Heart right ventricle (tissue), 16 donors: Measurements from ENCODE around the gene TUBA3C. TPM values are rescaled to one million over a fixed set of nuclear protein-coding genes. Genes with fewer than 3 reads are reported as not detected.
"Not testable (repeated sequence)": the region's sequence is repeated elsewhere in the genome, so short reads cannot be mapped to it uniquely, and the experiment has no call there.

Source experiments
- ATAC-seq, 8 donors: fragments of 200-7000 bp; cut with Tn5 transposase; one replicate each; pipeline ENCODE4 v1.9.1; 2020; ENCODE audit warnings: mild to moderate bottlenecking in 8 of 8, moderate library complexity in 8 of 8, moderate number of reproducible peaks in 1 of 8
- DNase-seq, 2 donors: peaks; one replicate each; pipeline ENCODE4 v3.0.0-alpha.2; 2020
- H3K27ac ChIP-seq, 10 donors: fragments of 200-600 bp; sonication (generic) in 2 of 10; one replicate each; pipeline versions ENCODE4 v1.5.0 to v1.8.0; 2020 to 2022; ENCODE audit warnings: mild to moderate bottlenecking in 3 of 10
- H3K27me3 ChIP-seq, 7 donors: fragments of 200-600 bp; one replicate each; pipeline ENCODE4 v1.8.0; 2021 to 2022; ENCODE audit warnings: mild to moderate bottlenecking in 2 of 7
- H3K36me3 ChIP-seq, 9 donors: fragments of 200-600 bp; sonication (generic) in 1 of 9; one replicate each; pipeline versions ENCODE4 v1.5.0 to v1.8.0; 2020 to 2022; ENCODE audit warnings: mild to moderate bottlenecking in 2 of 9
- H3K4me1 ChIP-seq, 9 donors: fragments of 200-600 bp; sonication (generic) in 1 of 9; one replicate each; pipeline versions ENCODE4 v1.5.0 to v1.8.0; 2020 to 2022; ENCODE audit warnings: mild to moderate bottlenecking in 4 of 9
- H3K4me3 ChIP-seq, 10 donors: fragments of 200-600 bp; sonication (generic) in 2 of 10; one replicate each; pipeline versions ENCODE4 v1.5.0 to v1.8.0; 2020 to 2022; ENCODE audit warnings: mild to moderate bottlenecking in 7 of 10, moderate library complexity in 2 of 10
- H3K9me3 ChIP-seq, 11 donors: fragments of 200-600 bp in 10 of 11; sonication (generic) in 2 of 11; one replicate each; pipeline versions ENCODE4 v1.5.0 to v1.8.0; 2013 to 2022; ENCODE audit warnings: mild to moderate bottlenecking in 2 of 11, control low read depth in 1 of 11, moderate library complexity in 1 of 11
- CTCF ChIP-seq, 9 donors: fragments of 200-600 bp; sonication (generic) in 2 of 9; IDR thresholded peaks; one replicate each; pipeline versions ENCODE4 v1.5.0 to v1.8.0; 2021 to 2022; ENCODE audit warnings: antibody characterized with exemption in 9 of 9, mild to moderate bottlenecking in 5 of 9, moderate library complexity in 1 of 9
- WGBS, 2 donors: extraction: QIAGEN DNeasy Blood & Tissue Kit; methylation state at CpG; one replicate each; pipeline ENCODE4 v1.1.7; 2013; ENCODE audit warnings: inconsistent platforms in 1 of 2; 5-methylcytosine and 5-hydroxymethylcytosine counted together
- intact Hi-C, 10 donors: fragments of 100-400 bp; cut with DNase I; formaldehyde crosslinking; loops; one replicate each; pipeline versions ENCODE4 v1.11.1 to v1.14.2; 2022
- long read RNA-seq, 3 donors: library from polyadenylated mRNA; unstranded; transcript quantifications; one replicate each; pipeline ENCODE4 v2.0.0, GENCODE V29; 2020 to 2021
- polyA plus RNA-seq, 2 donors: library from polyadenylated mRNA; stranded (reverse); fragments of 200-250 nt; gene quantifications; one replicate each; pipeline ENCODE4 v1.2.3, GENCODE V29; 2013
- total RNA-seq, 10 donors: library from RNA; stranded (reverse); fragmentation: NEBNext Ultra II Directional in 3 of 10; extraction: Animal tissue kit (Norgen Biotek cat#: 25700) in 3 of 10; gene quantifications; one replicate each; pipeline versions ENCODE4 v1.2.1 to v1.2.4, GENCODE V29; 2021 to 2023
- donor health status: Arrhythmogenic right ventricular cardiomyopathy.
- donor health status: ischemic (EF 13 %, LVEDD 7.1; RV severe dilation, severe dysfunction).
- donor health status: healthy with polysubstance abuse.
- donor health status: DM: no; HTN: yes; CAD: no.
- donor health status: DM: no; HTN: no; CAD: no.
- donor health status: ischemic (EF 25% LVEDD 6.9; RV normal size, moderate dysfunction).
- donor health status: ischemic (EF 25% LVEDD 5.7; RV mildly dilated, moderate dysfunction).
- donor health status: healthy.
- donor health status: DM: yes; HTN: yes; CAD: no.
- donor health status: Ischemic cardiomyopathy.
- donor health status: ischemic (EF 35%, LVEDD 5.7; RV mildly dilated, moderate dysfunction).
- donor health status: nonischemic (EF 11% LVEDD 7.7; RV severe dilation, severe dysfunction).
- donor health status: DM: yes; HTN: yes; CAD: no.
- donor health status: PGD.
- donor health status: ischemic (EF 29% LVEDD 5.4; RV normal size, mild dysfunction).
- donor health status: nonischemic (EF 23%, LVEDD 6.1; RV moderate dilation, normal function).

Gene TUBA3C
- total RNA-seq (under 1 TPM in 1 of 10 donors, not detected in 9; 0.20 TPM), polyA plus RNA-seq (under 1 TPM in 1 of 2 donors, not detected in 1; 0.06 TPM)
- long read RNA-seq, donor 1: 0 reads
- long read RNA-seq, donor 2: 0 reads
- long read RNA-seq, donor 3: 0 reads

- WGBS, 2 donors: 87 to 90% methylated on average over 40 of the region's 40 CpGs
- H3K27ac ChIP-seq: no peak within 1 kb of the TSS
- H3K36me3 ChIP-seq: no peaks in the 10 kb centered on the region
- no peak for ATAC-seq
- no peak for DNase-seq
- peaks cover 0 to 7% (median 0%) of the 10 kb centered on the region in 7 donors for H3K27me3 ChIP-seq
- H3K4me1 ChIP-seq: no peaks in the 10 kb centered on the region
- H3K4me3 ChIP-seq: no peak within 1 kb of the TSS
- TF ChIP-seq CTCF (IDR thresholded peaks at IDR 0.05): no peak
- H3K9me3 ChIP-seq: peaks cover 0 to 20% (median 0%) of the 10 kb centered on the region in 11 donors
- intact Hi-C loops: no loop called here
Observed at GRCh38 chr13:19181621-19182485, at the start of gene TUBA3C. Gene TUBA3C (minus strand): TSS chr13:19181824. CDS start chr13:19181747, 77 bp downstream.

GRCh38 chr13:19207413-19207812 lies 25.8 kb upstream of the TUBA3C start:
- 78% methylated on average over 3 of the region's 3 CpGs for WGBS, 2 donors
- H3K4me1 ChIP-seq, H3K4me3 ChIP-seq, ATAC-seq, H3K27me3 ChIP-seq, intact Hi-C loops, H3K27ac ChIP-seq, DNase-seq, H3K36me3 ChIP-seq, H3K9me3 ChIP-seq: not testable (repeated sequence)

- H3K4me3 ChIP-seq, H3K36me3 ChIP-seq, ATAC-seq, H3K9me3 ChIP-seq, H3K27me3 ChIP-seq, DNase-seq, H3K27ac ChIP-seq, H3K4me1 ChIP-seq, intact Hi-C loops: not testable (repeated sequence)
- 77 to 83% methylated on average over 3 of the region's 3 CpGs for whole genome bisulfite sequencing, 2 donors
Observed at GRCh38 chr13:19192622-19193021, 11.0 kb upstream of the TUBA3C start.

- H3K27ac ChIP-seq, H3K4me3 ChIP-seq, DNase-seq, H3K27me3 ChIP-seq, ATAC-seq, H3K4me1 ChIP-seq, H3K36me3 ChIP-seq, intact Hi-C loops, H3K9me3 ChIP-seq: not testable (repeated sequence)
- WGBS, 2 donors: 69 to 89% methylated on average over 3 of the region's 3 CpGs
Observed at GRCh38 chr13:19189911-19190310, 8.3 kb upstream of the TUBA3C start.

GRCh38 chr13:19189368-19189767 lies 7.7 kb upstream of the TUBA3C start:
- H3K27ac ChIP-seq, DNase-seq, H3K27me3 ChIP-seq, intact Hi-C loops, H3K9me3 ChIP-seq, ATAC-seq, H3K4me3 ChIP-seq, H3K4me1 ChIP-seq, H3K36me3 ChIP-seq: not testable (repeated sequence)
- 59 to 61% methylated on average over 3 of the region's 5 CpGs for WGBS, 2 donors

GRCh38 chr13:19185865-19186645 lies 4.4 kb upstream of the TUBA3C start:
- Histone ChIP-seq H3K9me3 (peaks cover 0 to 12% (median 0%) of the 10 kb centered on the region in 11 donors), H3K36me3 (no peaks in the 10 kb centered on the region), H3K27me3 (peaks cover 0 to 7% (median 0%) of the 10 kb centered on the region in 7 donors), H3K4me1 (no peaks in the 10 kb centered on the region), H3K27ac (no peak overlapping the region), H3K4me3 (no peak overlapping the region)
- ATAC-seq (no peak), DNase-seq (no peak)
- intact Hi-C loops: no loop called here
- no peak for TF ChIP-seq CTCF (IDR thresholded peaks at IDR 0.05)
- WGBS, 2 donors: 65 to 74% methylated on average over 5 of the region's 5 CpGs
